ENCODE measurements around the gene PARD3. TPM values are rescaled to one million over a fixed set of nuclear protein-coding genes. Genes with fewer than 3 reads are reported as not detected.

PARD3 gene
- total and polyA plus RNA-seq, 2 donors (not counting 1 experiment from before 2014, with no cell fraction given) = 24.0 to 46.4 TPM

DNA sequence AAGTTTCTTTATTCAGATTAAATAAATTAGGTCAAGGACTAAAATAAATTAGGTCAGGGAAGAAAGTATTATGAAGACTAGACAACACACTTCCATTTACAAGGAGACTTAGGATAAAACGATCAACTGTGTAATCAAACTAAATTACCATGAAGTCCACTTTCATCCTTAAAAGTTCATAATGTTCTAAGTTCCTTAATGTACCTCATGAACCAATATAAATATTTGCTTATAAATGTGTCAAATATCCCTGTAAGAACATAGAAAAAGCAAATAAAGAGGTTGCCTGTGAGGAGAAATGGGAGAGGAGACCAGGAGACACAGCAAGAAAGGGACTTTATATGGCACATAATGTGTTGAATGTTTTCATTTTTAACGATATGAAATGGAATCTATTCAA, 345.6 kb downstream of the PARD3 start:
- Histone ChIP-seq H3K4me1 (ENCODE audit: control insufficient read depth, extremely low read depth, insufficient read depth, low read length) (peaks cover 4% of the 10 kb centered on the region), H2AFZ (ENCODE audit: low read length) (no peak overlapping the region), H3K79me2 (ENCODE audit: control insufficient read depth, insufficient read depth, low read length) (no peaks in the 10 kb centered on the region), H3K9me3 (ENCODE audit: control insufficient read depth, insufficient read depth, low read depth, low read length) (no peaks in the 10 kb centered on the region), H3K9ac (ENCODE audit: insufficient read depth, low read length) (no peak overlapping the region), H3K4me2 (ENCODE audit: extremely low read depth, insufficient read depth, low read length) (no peak overlapping the region), H3K27me3 (ENCODE audit: control insufficient read depth, insufficient read depth, low read length) (no peaks in the 10 kb centered on the region), H3K36me3 (ENCODE audit: control insufficient read depth, insufficient read depth, low read length) (no peaks in the 10 kb centered on the region), H3K27ac (ENCODE audit: insufficient read depth, low read length) (no peak overlapping the region), H4K20me1 (ENCODE audit: control insufficient read depth, extremely low read depth, insufficient read depth, low read length) (no peaks in the 10 kb centered on the region), H3K4me3 (replicated peaks in 1 of 4; ENCODE audit: control extremely low read depth in 1 of 4, insufficient read depth in 1 of 4, low read depth in 3 of 4, low read length in 4 of 4) (no peak overlapping the region)
- TF ChIP-seq EZH2 (IDR thresholded peaks at IDR 0.05; ENCODE audit: low read length, missing control alignments) = no peak
- TF ChIP-seq, protein P1, sequence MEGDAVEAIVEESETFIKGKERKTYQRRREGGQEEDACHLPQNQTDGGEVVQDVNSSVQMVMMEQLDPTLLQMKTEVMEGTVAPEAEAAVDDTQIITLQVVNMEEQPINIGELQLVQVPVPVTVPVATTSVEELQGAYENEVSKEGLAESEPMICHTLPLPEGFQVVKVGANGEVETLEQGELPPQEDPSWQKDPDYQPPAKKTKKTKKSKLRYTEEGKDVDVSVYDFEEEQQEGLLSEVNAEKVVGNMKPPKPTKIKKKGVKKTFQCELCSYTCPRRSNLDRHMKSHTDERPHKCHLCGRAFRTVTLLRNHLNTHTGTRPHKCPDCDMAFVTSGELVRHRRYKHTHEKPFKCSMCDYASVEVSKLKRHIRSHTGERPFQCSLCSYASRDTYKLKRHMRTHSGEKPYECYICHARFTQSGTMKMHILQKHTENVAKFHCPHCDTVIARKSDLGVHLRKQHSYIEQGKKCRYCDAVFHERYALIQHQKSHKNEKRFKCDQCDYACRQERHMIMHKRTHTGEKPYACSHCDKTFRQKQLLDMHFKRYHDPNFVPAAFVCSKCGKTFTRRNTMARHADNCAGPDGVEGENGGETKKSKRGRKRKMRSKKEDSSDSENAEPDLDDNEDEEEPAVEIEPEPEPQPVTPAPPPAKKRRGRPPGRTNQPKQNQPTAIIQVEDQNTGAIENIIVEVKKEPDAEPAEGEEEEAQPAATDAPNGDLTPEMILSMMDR (conservative IDR thresholded peaks at IDR 0.05 in 1 of 2, IDR thresholded peaks at IDR 0.05 in 1 of 2; ENCODE audit: low read depth in 1 of 2, low read length in 2 of 2) = no peak
- DNase-seq (ENCODE audit: low read depth in 2 of 2) = no peak

DNA sequence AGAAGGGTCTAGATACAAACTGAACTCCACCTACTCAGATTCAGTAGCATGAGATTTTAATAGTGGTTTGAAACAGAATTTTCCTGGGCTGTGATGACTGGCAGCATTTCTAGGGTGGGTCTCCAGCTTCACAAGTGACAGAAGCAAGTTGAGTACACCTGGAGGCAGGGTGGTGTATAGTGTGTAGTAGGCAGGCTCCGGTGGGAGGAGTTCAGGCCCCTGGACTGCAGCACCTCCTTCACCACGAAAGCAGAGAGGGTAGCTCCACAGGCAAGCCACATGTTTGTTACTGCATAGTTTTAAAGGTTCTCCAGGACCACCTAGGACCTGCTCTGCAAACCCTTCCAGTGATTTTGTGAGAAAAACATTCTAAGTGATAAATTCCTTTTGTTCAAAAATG, 347.2 kb downstream of the PARD3 start:
- Histone ChIP-seq H3K9ac (ENCODE audit: insufficient read depth, low read length) (no peak overlapping the region), H3K4me2 (ENCODE audit: extremely low read depth, insufficient read depth, low read length) (no peak overlapping the region), H3K4me1 (ENCODE audit: control insufficient read depth, extremely low read depth, insufficient read depth, low read length) (no peaks in the 10 kb centered on the region), H3K27me3 (ENCODE audit: control insufficient read depth, insufficient read depth, low read length) (no peaks in the 10 kb centered on the region), H2AFZ (ENCODE audit: low read length) (no peak overlapping the region), H3K4me3 (replicated peaks in 1 of 4; ENCODE audit: control extremely low read depth in 1 of 4, insufficient read depth in 1 of 4, low read depth in 3 of 4, low read length in 4 of 4) (no peak overlapping the region), H3K27ac (ENCODE audit: insufficient read depth, low read length) (no peak overlapping the region), H3K36me3 (ENCODE audit: control insufficient read depth, insufficient read depth, low read length) (no peaks in the 10 kb centered on the region), H3K79me2 (ENCODE audit: control insufficient read depth, insufficient read depth, low read length) (no peaks in the 10 kb centered on the region), H3K9me3 (ENCODE audit: control insufficient read depth, insufficient read depth, low read depth, low read length) (no peaks in the 10 kb centered on the region), H4K20me1 (ENCODE audit: control insufficient read depth, extremely low read depth, insufficient read depth, low read length) (no peaks in the 10 kb centered on the region)
- no peak for DNase-seq (ENCODE audit: low read depth in 2 of 2)
- TF ChIP-seq, protein P1 (conservative IDR thresholded peaks at IDR 0.05 in 1 of 2, IDR thresholded peaks at IDR 0.05 in 1 of 2; ENCODE audit: low read depth in 1 of 2, low read length in 2 of 2) = no peak
- TF ChIP-seq EZH2 (IDR thresholded peaks at IDR 0.05; ENCODE audit: low read length, missing control alignments) = no peak

DNA sequence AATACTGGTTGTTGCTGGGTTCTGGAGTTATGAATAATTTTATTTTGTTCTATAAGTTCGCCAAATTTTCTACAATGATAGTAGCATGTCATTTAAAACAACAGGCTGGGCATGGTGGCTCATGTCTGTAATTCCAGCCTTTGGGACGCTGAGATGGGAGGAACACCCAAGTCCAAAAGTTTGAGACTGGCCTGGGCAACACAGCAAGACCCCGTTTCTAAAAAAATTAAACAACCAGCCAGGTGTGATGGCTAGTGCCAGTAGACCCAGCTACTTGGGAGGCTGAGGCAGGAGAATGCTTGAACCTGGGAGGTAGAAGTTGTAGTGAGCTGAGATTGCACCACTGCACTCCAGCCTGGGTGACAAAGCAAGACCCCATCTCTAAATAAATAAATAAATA, 347.7 kb downstream of the PARD3 start:
- Histone ChIP-seq H3K9me3 (ENCODE audit: control insufficient read depth, insufficient read depth, low read depth, low read length) (no peaks in the 10 kb centered on the region), H3K36me3 (ENCODE audit: control insufficient read depth, insufficient read depth, low read length) (no peaks in the 10 kb centered on the region), H3K4me3 (replicated peaks in 1 of 4; ENCODE audit: control extremely low read depth in 1 of 4, insufficient read depth in 1 of 4, low read depth in 3 of 4, low read length in 4 of 4) (no peak overlapping the region), H3K79me2 (ENCODE audit: control insufficient read depth, insufficient read depth, low read length) (no peaks in the 10 kb centered on the region), H3K27me3 (ENCODE audit: control insufficient read depth, insufficient read depth, low read length) (no peaks in the 10 kb centered on the region), H3K9ac (ENCODE audit: insufficient read depth, low read length) (no peak overlapping the region), H3K27ac (ENCODE audit: insufficient read depth, low read length) (no peak overlapping the region), H2AFZ (ENCODE audit: low read length) (no peak overlapping the region), H3K4me2 (ENCODE audit: extremely low read depth, insufficient read depth, low read length) (no peak overlapping the region), H4K20me1 (ENCODE audit: control insufficient read depth, extremely low read depth, insufficient read depth, low read length) (no peaks in the 10 kb centered on the region), H3K4me1 (ENCODE audit: control insufficient read depth, extremely low read depth, insufficient read depth, low read length) (no peaks in the 10 kb centered on the region)
- no peak for DNase-seq (ENCODE audit: low read depth in 2 of 2)
- TF ChIP-seq, protein P1 (conservative IDR thresholded peaks at IDR 0.05 in 1 of 2, IDR thresholded peaks at IDR 0.05 in 1 of 2; ENCODE audit: low read depth in 1 of 2, low read length in 2 of 2) = no peak
- TF ChIP-seq EZH2 (IDR thresholded peaks at IDR 0.05; ENCODE audit: low read length, missing control alignments) = no peak

Data from fibroblast of lung (primary cell).